ENCODE results near the gene GSE1. TPM values are rescaled to one million over a fixed set of nuclear protein-coding genes. Genes with fewer than 3 reads are reported as not detected.
A peak's percentile ranks its signal among the peaks of the same experiment; 100 is the strongest.

The GSE1 gene
- total and polyA plus RNA-seq, 2 of the 13 experiments (the other 11 are each of a cell fraction or from before 2014, with no cell fraction given): 16.1 to 31.2 TPM

- TF ChIP-seq ZNF318 (CRISPR knock-in tag; IDR thresholded peaks at IDR 0.05) (peak; percentile 96), ZNF619 (CRISPR knock-in tag; IDR thresholded peaks at IDR 0.05) (no peak), ZSCAN29 (CRISPR knock-in tag; conservative IDR thresholded peaks at IDR 0.05) (peak; percentile 55; the same call in 1 of the 2 replicates), MXD1 (CRISPR knock-in tag; IDR thresholded peaks at IDR 0.05) (peak; percentile 77), RXRB (CRISPR knock-in tag; IDR thresholded peaks at IDR 0.05; ENCODE audit: borderline replicate concordance) (peak; percentile 67; the same call in 1 of the 2 replicates), ZNF792 (CRISPR knock-in tag; IDR thresholded peaks at IDR 0.05) (peak; percentile 77), RAD21 (CRISPR knock-in tag; IDR thresholded peaks at IDR 0.05) (peak; percentile 99), ZBTB44 (CRISPR knock-in tag; IDR thresholded peaks at IDR 0.05) (no peak; the same call in 1 of the 2 replicates), UBTF (CRISPR knock-in tag; IDR thresholded peaks at IDR 0.05) (peak; percentile 67), POGZ (CRISPR knock-in tag; IDR thresholded peaks at IDR 0.05) (no peak), PBX2 (CRISPR knock-in tag; IDR thresholded peaks at IDR 0.05) (0 out of 2 replicates have a peak, but pooled peaks have one; percentile 13), MED13 (CRISPR knock-in tag; IDR thresholded peaks at IDR 0.05) (0 out of 2 replicates have a peak, but pooled peaks have one; percentile 41)
These were observed 2.5 kb upstream of the GSE1 start (continued) for GRCh38 chr16:85610446-85611193.
